Measurements from ENCODE around the gene NBPF9. TPM values are rescaled to one million over a fixed set of nuclear protein-coding genes. Genes with fewer than 3 reads are reported as not detected.
"Not testable (repeated sequence)": the region's sequence is repeated elsewhere in the genome, so short reads cannot be mapped to it uniquely, and the experiment has no call there.

The NBPF9 gene
- total and polyA plus RNA-seq, 2 of the 4 experiments (the other 2 are of a cell fraction): 15.2 to 17.3 TPM

DNA sequence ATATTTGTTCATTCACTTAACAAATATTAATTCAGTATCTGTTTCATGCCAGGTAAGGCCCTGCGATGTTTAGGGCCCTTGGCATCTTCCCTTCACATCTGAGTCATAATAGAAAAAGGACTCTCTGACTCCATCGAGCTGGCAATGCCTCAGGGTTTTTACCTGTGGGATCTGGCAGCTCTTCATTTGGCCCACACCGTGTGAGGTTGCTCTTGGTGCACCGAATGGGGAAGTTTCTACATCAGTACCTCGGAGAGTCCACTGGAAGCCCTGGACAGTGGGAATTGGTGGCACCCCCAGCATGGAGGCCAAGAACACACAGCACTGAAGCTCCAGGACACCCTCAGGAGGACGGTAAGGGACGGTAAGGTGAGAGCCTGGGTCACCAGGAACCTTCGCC lies 5.1 kb downstream of the NBPF9 start:
- H4K5ac ChIP-seq (ENCODE audit: low read depth, low read length); H2BK120ac ChIP-seq (ENCODE audit: low read depth, low read length); H3K18ac ChIP-seq (ENCODE audit: low read depth, low read length); CTCF ChIA-PET; dilution Hi-C loops (cut with HindIII; ENCODE audit: low sequenced_read_pairs, unreplicated experiment); H3K79me1 ChIP-seq (ENCODE audit: low read depth in 1 of 2, low read length in 2 of 2); H3K4me3 ChIP-seq (ENCODE audit: insufficient read depth, low read depth, low read length); H3K23ac ChIP-seq (ENCODE audit: low read depth, low read length); H3K36me3 ChIP-seq (ENCODE audit: control insufficient read depth, insufficient read depth, low read length); intact Hi-C loops (cut with micrococcal nuclease); DNase-seq; H2AK5ac ChIP-seq (ENCODE audit: low read depth, low read length); H4K8ac ChIP-seq (ENCODE audit: low read depth in 2 of 2, low read length in 2 of 2); H3K27ac ChIP-seq (ENCODE audit: insufficient read depth, low read length); H2AFZ ChIP-seq (replicated peaks; ENCODE audit: low read length, poor library complexity); H3K14ac ChIP-seq (replicated peaks; ENCODE audit: low read depth, low read length); H2BK5ac ChIP-seq (ENCODE audit: low read depth, low read length, poor library complexity, severe bottlenecking); BruUV-seq (replicated peaks); H3K4me2 ChIP-seq (ENCODE audit: low read depth, low read length); ATAC-seq (ENCODE audit: low read depth); H3K9ac ChIP-seq (ENCODE audit: low read depth, low read length); in situ Hi-C loops (cut with MboI; ENCODE audit: low sequenced_read_pairs); H4K91ac ChIP-seq (ENCODE audit: insufficient read depth, low read depth, low read length); H2BK15ac ChIP-seq (ENCODE audit: low read depth, low read length); H3K9me3 ChIP-seq (ENCODE audit: control insufficient read depth, insufficient read depth, low read length); H3K56ac ChIP-seq (ENCODE audit: extremely low read depth, insufficient read depth, low read length); POLR2A ChIA-PET (ENCODE audit: unreplicated experiment); H3K27me3 ChIP-seq (ENCODE audit: control insufficient read depth, insufficient read depth, low read length); H3K4me1 ChIP-seq (ENCODE audit: control insufficient read depth, insufficient read depth, low read length); H4K20me1 ChIP-seq (ENCODE audit: insufficient read depth, low read length); H2BK20ac ChIP-seq (ENCODE audit: low read depth, low read length); H3K9me1 ChIP-seq (ENCODE audit: insufficient read depth, low read length); H3K4ac ChIP-seq (ENCODE audit: low read depth, low read length); H2AK9ac ChIP-seq (replicated peaks; ENCODE audit: low read depth, low read length, poor library complexity): not testable (repeated sequence)
- WGBS, 2 experiments (ENCODE audit: extremely low coverage in 2 of 2, insufficient read length in 1 of 2): no CpG with 5 or more reads among the region's 8 CpGs

DNA sequence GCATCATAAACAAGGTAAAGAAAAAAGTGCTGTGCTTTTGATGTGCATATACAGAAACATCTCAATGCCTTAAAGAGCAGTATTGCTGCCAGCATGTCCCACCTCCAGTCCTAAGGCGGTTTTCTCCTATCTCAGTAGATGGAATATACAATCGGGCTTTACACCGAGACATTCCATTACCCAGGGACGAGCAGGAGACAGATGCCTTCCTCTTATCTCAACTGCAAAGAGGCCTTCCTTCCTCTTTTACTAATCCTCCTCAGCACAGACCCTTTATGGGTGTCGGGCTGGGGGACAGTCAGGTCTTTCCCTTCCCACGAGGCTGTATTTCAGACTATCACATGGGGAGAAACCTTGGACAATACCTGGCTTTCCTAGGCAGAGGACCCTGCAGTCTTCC lies 10.2 kb downstream of the NBPF9 start:
- H3K4me2 ChIP-seq (ENCODE audit: low read depth, low read length); ATAC-seq (ENCODE audit: low read depth); H3K4me3 ChIP-seq (ENCODE audit: insufficient read depth, low read depth, low read length); H2BK5ac ChIP-seq (ENCODE audit: low read depth, low read length, poor library complexity, severe bottlenecking); H4K8ac ChIP-seq (ENCODE audit: low read depth in 2 of 2, low read length in 2 of 2); H3K56ac ChIP-seq (ENCODE audit: extremely low read depth, insufficient read depth, low read length); H4K5ac ChIP-seq (ENCODE audit: low read depth, low read length); CTCF ChIA-PET; POLR2A ChIA-PET (ENCODE audit: unreplicated experiment); H4K20me1 ChIP-seq (ENCODE audit: insufficient read depth, low read length); H3K36me3 ChIP-seq (ENCODE audit: control insufficient read depth, insufficient read depth, low read length); H2BK15ac ChIP-seq (ENCODE audit: low read depth, low read length); dilution Hi-C loops (cut with HindIII; ENCODE audit: low sequenced_read_pairs, unreplicated experiment); H2BK20ac ChIP-seq (ENCODE audit: low read depth, low read length); in situ Hi-C loops (cut with MboI; ENCODE audit: low sequenced_read_pairs); H3K79me1 ChIP-seq (ENCODE audit: low read depth in 1 of 2, low read length in 2 of 2); H2AFZ ChIP-seq (replicated peaks; ENCODE audit: low read length, poor library complexity); H2BK120ac ChIP-seq (ENCODE audit: low read depth, low read length); DNase-seq; H3K27ac ChIP-seq (ENCODE audit: insufficient read depth, low read length); H2AK9ac ChIP-seq (replicated peaks; ENCODE audit: low read depth, low read length, poor library complexity); H3K4ac ChIP-seq (ENCODE audit: low read depth, low read length); intact Hi-C loops (cut with micrococcal nuclease); H3K14ac ChIP-seq (replicated peaks; ENCODE audit: low read depth, low read length); H3K4me1 ChIP-seq (ENCODE audit: control insufficient read depth, insufficient read depth, low read length); H4K91ac ChIP-seq (ENCODE audit: insufficient read depth, low read depth, low read length); BruUV-seq (replicated peaks); H3K9ac ChIP-seq (ENCODE audit: low read depth, low read length); H2AK5ac ChIP-seq (ENCODE audit: low read depth, low read length); H3K9me3 ChIP-seq (ENCODE audit: control insufficient read depth, insufficient read depth, low read length); H3K9me1 ChIP-seq (ENCODE audit: insufficient read depth, low read length); H3K23ac ChIP-seq (ENCODE audit: low read depth, low read length); H3K18ac ChIP-seq (ENCODE audit: low read depth, low read length); H3K27me3 ChIP-seq (ENCODE audit: control insufficient read depth, insufficient read depth, low read length): not testable (repeated sequence)
- no CpG with 5 or more reads among the region's 6 CpGs for WGBS, 2 experiments (ENCODE audit: extremely low coverage in 2 of 2, insufficient read length in 1 of 2)
